GM18508 (cell line): Measurements from ENCODE around the gene NEDD4.
"Not testable (repeated sequence)": the region's sequence is repeated elsewhere in the genome, so short reads cannot be mapped to it uniquely, and the experiment has no call there.

Experiments
- ATAC-seq: cut with Tn5 transposase; IDR thresholded peaks from one replicate; pipeline ENCODE4 v1.9.1; 2021; ENCODE audit warnings: moderate number of reproducible peaks; ENCODE audit not compliant: insufficient read depth, unreplicated experiment

NEDD4 gene

DNA sequence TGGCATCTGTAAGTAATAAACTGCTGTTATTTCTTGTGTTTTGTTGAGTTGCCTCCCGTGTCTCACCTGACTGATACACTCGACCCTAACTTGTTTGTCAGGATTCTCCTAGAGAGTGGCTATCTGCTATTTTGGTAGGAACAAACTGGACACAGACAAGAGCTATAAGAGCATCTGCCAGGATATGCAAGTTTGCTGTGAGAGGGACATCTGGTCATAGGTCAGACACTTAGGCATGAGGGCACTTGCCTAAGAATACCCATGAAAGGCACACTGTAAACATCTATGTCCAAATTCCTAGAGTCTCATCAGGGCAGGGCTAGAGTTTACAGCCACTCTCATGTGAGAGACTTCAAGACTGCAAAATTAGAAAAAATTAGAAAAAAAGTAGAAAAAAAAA lies 32.5 kb downstream of the NEDD4 start:
- ATAC-seq = no peak

DNA sequence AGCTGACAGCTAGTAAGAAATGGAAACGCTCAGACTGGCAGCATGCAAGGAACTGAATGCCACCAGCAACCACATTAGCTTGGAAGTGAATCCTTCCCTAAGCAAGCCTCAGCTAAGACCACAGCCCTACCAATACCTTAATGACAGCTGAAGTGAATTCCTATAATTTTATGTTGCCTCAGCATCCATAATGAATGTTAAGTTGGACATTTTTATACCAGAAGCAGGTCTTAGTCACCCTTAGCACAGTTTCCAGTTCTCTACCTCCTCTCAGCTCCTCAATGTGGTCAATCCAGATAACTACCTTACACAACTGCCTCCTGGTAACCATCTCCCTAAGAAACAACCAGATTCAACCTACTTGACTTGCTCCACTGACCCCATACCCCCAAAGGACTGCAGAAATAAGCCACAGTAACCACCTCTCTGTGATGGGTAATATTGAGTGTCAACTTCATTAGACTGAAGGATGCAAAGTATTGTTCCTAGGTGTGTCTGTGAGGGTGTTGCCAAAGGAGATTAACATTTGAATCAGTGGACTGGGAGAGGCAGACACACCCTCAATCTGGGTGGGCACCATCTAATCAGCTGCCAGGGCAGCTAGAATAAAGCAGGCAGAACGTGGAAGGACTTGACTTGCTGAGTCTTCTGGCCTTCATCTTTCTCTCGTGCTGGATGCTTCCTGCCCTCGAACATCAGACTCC lies 33.5 kb downstream of the NEDD4 start:
- ATAC-seq = no peak

DNA sequence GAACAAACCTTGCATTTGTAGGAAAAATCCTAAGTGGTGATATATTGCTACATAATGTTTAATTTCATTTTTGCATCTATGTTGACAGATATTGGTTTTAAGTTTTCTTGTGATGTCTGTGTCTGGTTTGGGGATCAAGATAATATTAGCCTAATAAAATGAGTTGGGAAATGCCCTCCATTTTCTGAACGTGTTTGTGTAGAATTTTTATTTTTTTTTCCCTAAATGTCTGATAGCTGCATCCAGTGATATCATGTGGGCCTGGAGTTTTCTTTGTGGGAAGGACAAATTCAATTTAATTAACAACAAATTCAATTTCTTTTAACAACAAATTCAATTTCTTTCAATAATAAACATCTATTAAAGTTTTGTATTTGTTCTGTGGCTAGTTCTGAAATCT lies 35.1 kb downstream of the NEDD4 start:
- no peak for ATAC-seq

DNA sequence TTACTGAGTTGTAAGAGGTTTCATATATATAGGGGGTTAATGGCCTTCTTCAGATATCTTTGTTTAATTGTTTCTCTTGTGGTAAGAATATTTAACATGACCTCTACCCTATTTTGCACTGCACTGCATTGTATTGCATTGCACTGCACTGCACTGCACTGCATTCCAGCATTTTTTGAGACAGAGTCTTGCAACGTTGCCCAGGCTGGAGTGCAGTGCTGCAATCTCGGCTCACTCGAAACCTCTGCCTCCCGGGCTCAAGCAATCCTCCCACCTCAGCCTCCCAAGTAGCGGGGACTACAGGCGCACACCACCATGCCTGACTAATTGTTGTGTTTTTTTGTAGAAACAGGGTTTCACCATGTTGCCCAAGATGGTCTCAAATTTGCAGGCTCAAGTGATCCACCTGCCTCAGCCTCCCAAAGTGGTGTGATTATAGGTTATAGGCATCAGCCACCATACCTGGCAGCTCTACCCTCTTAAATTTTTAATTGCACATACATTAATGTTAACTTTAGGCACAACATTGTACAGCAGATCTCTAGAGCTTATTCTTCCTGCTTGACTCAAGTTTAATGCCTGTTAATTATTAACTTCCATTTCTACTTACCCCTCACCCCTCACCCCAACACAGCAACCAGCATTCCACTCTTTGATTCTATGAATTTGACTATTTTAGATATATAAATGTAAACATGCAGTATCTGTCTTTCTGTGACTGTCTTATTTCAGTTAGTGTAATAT lies 38.4 kb downstream of the NEDD4 start:
- ATAC-seq = no peak

DNA sequence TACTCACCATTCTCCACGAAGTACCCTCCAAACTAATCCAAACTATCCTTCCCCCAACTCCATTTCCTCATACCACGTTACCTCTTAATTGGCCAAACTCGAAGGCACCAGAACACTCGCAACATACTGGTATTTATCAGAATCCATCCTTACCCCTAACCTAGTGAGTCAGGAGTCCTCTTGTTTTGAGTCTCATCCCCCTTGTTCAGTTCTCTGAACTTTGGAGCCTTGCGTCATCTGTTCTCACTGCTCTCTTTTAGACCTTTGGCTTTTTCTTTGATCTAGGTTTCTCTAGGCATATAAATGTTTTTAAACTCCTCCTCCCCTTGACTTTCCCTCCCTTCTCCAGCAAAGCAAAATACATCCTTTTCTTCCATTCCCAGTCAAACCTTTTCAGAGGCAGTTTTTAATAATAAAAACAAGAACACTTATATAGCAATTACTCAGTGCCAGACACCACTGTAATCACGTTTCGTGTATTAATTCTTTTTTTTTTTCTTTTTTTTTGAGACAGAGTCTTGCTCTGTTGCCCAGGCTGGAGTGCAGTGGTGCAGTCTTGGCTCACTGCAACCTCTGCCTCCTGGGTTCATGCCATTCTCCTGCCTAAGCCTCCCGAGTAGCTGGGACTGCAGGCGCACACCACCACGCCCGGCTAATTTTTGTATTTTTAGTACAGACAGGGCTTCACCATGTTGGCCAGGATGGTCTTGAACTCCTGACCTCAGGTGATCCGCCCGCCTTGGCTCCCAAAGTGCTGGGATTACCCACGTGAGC lies 40.7 kb downstream of the NEDD4 start:
- ATAC-seq = not testable (repeated sequence)

DNA sequence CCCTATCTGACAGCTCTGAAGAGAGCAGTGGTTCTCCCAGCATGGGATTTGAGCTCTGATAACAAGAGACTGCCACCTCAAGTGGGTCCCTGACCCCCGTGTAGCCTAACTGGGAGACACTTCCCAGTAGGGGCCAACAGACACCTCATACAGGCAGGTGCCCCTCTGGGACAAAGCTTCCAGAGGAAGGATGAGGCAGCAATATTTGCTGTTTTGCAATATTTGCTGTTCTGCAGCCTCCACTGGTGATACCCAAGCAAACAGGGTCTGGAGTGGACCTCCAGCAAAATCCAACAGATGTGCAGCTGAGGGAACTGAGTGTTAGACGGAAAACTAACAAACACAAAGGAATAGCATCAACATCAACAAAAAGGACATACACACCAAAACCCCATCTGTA lies 48.8 kb downstream of the NEDD4 start:
- not testable (repeated sequence) for ATAC-seq

DNA sequence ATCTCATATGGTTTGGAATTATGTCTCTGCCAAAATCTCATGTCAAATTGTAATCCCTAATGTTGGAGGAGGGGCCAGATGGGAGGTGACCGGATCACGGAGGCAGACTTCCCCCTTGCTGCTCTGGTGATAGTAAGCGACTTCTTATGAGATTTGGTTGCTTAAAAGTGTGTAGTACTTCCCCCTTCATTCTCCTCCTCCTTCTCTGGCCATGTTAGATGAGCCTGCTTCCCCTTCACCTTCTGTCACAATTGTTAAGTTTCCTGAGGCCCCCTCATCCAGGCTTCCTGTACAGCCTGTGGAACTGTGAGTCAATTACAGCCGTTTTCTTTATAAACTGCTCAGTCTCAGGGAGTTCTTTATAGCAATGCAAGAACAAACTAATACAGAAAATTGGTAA lies 51.1 kb downstream of the NEDD4 start:
- no peak for ATAC-seq

DNA sequence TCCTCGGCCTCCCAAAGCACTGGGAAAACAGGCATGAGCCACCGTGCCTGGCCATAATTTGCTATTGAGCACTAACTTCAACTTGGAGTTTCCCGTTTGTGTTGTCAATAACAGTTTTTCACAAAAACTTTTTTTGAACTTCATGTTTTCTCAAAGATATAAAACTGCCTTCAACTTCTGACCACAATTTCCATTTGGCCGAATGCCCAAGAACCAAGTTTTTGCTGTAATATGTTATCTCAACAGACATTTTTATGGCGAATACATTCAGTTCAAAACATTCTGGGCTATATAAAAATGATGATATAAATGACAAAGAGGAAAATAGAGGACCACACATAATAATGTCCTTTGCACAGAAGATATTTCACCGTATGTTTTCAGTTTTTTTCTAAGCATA lies 56.4 kb downstream of the NEDD4 start:
- no peak for ATAC-seq

DNA sequence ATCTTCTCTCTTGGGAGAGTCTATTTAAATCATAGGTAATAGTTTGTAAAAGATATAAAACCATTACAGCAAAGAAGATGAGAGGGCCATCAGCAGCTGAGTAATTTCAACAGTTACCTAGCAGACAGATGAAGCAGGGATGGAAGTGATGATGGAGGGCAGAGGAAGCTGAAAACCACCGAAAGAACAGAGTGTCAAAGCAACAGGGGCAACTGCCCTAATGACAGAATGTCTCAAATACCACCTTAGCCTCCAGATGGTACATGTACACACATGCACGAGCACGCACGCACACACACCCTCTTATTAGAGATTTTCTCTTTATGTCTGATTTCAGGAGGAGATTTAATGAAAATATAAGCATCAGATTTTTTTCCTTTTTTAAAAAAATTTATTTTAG lies 64.5 kb downstream of the NEDD4 start:
- ATAC-seq = no peak

DNA sequence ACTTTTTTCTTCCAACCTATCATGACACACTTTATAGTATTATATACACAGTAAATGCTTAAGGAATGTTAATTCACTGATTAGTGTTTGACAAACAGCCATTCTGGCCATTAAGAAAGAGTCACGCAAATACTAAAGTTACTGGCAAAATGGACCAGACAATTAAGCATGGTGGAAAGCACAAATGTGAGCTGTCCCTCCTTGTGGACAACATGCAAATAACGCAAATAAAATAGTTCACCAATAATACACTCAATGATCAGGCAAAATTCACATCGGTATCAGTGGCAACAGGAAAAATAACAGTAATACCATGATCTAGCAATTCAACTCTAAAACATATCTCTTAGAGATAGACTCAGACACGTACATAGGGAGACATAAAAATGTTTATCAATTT lies 71.7 kb downstream of the NEDD4 start:
- ATAC-seq = no peak

DNA sequence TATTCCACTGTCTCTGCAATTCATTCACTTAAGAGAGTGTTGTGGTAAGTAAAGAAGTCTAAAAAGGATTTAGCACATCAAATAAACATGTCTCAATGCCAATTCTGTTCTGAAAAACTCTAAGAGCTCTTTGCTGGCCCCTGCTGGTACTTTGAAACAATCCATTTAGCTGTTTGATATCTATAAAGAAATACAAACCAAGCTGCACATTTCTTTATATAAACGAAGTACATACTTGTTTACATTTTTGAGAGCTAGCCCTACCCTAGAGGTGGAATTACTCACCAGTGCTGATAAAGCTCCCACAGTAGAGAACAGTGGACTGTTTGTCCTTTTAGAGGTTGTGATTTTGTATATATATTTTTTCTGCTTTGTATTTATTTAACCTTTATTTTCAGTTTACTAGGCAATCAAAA lies 75.5 kb downstream of the NEDD4 start:
- no peak for ATAC-seq

DNA sequence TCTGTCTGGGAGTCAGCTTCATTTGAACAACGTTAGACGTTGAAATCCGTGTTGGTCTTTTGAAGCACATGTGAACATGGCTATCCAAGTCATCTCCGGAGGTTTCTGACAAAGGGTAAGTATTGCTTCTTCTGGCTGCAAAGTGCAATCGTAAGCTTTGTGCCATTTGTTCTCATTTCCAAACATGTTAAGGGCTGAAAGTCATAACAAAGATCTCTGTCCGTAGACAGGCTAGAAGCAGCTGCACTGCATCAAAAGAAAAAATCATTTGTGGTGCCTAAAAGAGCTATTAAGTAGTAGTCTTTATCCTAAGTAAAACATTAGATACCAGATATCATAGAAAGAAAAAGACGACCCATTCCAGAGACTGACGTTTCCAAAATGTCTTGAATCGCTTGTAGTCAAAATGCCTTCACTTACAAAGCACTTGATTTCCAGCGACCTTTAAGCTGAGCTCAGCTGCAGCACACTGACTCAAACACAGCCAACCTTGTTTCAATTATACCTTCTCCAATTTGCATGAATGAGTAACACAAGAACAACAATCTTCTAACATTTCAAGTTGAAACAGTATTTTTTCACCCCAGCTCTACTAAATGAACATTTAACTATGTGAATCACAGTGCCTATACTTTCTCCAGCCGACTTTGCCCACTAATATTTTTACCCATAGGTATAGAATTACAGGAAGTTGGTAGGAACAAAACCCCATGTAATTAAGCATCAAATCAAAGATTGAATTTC lies 76.6 kb downstream of the NEDD4 start:
- ATAC-seq = no peak

DNA sequence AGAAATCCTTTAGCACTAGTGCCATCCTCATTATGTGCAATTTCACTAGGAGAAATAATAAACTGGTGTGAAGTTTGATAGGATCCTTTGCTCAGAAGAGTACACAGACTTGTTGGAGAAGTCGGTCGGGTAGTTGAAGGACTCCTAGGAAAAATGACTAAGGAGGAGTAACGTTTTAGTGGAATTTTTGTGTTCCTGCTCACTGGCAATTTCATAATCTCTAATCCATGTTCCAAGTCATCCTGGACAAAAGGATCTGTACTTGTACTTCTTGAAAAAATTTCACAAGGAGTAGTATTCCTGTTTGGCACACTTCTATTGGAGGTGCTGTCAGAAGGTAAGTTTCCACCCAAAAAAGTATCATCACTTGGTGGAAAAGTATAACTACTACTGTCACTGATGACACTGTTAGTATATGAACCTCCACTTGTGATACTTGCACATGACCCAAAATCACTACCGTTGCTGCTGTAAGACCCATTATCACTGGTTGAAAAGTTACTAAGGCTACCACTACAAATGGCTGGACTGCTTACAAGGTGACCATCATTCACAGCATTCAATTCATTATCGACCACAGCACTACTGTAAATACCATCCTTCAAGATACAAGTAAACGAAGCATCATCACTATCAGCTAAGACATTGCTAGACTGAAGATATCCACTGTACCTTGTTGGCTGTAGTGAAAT lies 77.4 kb downstream of the NEDD4 start:
- no peak for ATAC-seq

DNA sequence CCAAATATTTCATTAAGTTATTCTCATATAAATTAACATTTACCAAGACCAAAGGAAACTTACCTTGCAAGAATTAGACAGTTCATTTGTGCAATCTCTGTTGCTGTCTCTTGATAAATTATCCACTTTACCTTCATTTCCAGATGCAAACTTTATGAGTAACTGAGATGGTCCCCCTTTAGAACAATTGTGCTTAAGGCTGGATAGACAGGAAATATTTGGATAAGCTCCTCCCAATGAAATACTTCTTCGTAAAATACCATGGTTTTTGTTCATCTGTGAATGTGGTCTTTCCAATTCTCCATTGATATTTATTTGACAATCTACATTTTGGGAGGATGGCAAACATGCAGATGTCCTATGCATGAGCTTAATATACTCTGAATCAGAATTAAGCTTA lies 78.2 kb downstream of the NEDD4 start:
- ATAC-seq = no peak

DNA sequence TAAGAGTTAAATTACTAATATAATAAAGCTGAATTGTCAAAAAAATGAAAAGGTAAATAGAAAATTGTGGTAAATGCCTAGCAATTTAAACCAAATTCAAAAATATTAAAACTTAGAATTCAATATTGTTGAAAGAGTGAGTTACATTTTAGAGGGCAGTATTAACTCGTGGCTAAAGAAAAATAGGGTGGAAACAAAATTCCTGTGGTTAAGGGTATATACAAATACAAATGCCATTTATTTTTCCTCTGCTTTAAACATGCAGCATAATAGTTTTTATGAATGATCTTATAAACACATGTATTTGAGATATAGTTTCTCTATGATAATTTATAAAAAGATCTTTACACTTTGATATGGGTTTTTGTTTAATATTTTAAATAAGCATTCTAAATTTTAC lies 79.0 kb downstream of the NEDD4 start:
- ATAC-seq = no peak

DNA sequence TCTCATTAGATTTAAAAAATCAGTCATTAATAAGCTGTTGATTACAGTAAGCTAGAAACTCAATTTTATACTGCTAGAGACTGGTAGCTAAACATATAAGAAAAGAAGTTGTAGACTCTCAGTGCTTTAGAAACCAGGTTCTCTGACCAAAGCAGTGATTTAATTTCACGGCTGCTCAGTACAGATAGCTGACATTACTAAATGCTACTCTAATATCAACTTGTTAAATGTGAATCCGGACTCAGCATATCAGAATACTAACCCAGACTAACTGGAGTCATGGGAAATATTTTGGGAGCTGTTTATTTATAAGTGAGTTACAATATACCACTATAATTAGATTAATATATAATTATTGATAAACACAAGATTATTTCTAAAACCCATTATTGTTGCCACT lies 80.4 kb downstream of the NEDD4 start:
- no peak for ATAC-seq

DNA sequence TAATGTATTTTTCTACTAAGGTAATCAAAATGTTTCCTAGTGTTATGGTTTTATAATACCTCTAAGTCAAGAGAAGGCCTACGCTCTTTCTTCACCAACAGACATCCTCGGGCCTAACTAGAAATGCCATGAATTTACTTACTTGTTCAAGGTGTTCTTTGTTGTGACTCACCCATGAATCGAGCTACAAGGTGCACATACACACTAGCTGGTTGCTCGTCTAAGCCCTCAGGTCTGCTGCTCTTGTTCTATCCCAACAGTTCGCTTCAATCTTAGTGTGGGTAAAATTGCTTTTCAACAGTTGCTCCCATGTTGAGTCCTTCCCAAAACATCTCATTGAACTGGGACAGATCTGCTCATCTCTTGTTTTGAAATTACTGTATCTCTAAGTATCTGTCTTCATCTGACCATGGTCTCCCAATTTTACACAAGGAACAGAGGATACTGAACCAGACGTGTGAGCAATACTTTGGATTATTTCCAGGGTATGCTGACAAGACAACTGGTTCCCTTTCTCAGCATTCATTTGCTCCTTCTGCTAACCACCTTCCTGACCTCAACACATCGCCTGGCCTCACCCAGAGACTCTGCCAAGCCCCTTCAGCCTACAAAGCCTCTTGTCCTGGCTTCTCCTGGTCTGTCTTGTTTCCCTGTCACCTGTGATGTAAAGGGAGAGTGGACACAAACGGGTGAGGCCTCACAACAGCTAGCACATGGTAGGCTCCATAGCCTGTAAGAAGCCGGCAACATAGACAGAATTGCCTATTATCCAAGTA lies 84.2 kb downstream of the NEDD4 start:
- no peak for ATAC-seq

DNA sequence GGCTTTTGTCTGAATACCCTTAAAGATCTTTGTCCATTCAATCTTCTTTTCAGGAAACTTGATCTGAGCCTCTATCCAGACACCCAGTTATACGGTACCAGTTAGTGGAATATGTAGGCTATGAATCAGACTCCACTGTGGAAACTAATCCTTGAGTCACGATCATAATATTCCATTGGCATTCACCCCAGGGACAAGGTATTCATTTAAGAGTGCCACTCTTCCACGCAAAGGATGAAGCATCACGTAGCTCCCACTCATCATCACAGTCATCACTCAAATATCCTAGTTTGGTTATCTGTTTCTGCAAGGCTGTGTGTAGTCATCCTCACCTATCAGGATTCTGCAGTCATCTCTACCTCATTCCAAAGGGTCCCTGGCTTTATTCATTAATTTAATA lies 85.6 kb downstream of the NEDD4 start:
- no peak for ATAC-seq

DNA sequence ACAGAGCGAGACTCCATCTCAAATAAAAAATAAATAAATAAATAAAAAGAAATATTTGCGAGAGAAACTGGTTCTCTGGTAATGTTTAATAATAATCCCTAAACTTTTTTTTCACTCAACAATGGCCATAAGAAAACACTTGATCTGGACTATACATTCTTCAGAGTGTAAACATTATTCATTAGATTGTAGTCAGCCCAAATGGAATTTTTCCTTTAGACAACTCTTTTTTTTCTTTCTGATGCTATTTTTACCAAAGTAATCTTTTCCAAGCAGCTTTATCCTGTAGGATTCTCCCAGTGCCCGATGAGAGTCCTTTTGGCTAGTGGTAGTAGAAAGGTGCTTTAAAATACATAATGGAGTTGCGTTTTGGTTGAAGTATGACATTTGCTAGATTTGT lies 90.4 kb downstream of the NEDD4 start:
- no peak for ATAC-seq
